ENCODE data around the gene CCL22.

The CCL22 gene

DNA sequence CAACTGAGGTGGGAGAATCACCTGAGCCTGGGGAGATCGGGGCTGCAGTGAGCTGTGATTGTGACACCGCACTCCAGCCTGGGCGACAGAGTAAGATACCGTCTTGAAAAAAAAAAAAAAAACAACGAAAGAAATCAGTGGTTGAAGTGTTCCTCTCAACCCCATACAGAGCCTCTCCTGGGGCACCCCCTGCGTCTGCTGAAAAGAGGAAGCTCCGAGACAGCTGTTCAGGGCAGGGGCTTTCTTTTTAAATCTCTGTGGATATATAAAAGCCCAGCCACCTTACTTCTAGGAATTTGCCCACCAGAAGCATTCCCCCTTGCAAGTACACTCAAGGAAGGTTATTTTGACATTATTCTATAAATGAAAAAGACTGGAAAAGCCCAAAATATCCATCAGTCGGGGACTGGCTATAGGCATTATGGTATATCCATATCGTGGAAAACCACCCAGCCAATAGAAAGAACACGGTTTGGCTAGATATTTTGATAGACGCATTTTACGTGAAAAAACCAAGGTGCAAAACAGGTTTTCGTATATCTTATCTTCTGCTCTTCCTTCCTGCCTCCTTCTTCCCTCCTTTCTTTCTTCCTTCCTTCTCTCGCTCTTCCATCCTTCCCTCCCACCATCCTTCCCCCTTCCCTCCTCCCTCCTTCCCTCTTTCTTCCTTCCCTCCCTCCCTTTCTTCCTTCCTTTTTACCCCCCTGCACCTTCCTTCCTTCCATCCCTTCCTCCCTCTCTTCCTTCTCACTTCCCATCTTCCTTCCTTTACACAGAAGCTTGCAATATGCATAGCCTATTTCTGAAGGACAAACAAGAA is 9.2 kb upstream of the CCL22 start:
- TF ChIP-seq CREB1 (IDR thresholded peaks at IDR 0.05; ENCODE audit: low read depth) = no peak
- TF ChIP-seq, protein P1, sequence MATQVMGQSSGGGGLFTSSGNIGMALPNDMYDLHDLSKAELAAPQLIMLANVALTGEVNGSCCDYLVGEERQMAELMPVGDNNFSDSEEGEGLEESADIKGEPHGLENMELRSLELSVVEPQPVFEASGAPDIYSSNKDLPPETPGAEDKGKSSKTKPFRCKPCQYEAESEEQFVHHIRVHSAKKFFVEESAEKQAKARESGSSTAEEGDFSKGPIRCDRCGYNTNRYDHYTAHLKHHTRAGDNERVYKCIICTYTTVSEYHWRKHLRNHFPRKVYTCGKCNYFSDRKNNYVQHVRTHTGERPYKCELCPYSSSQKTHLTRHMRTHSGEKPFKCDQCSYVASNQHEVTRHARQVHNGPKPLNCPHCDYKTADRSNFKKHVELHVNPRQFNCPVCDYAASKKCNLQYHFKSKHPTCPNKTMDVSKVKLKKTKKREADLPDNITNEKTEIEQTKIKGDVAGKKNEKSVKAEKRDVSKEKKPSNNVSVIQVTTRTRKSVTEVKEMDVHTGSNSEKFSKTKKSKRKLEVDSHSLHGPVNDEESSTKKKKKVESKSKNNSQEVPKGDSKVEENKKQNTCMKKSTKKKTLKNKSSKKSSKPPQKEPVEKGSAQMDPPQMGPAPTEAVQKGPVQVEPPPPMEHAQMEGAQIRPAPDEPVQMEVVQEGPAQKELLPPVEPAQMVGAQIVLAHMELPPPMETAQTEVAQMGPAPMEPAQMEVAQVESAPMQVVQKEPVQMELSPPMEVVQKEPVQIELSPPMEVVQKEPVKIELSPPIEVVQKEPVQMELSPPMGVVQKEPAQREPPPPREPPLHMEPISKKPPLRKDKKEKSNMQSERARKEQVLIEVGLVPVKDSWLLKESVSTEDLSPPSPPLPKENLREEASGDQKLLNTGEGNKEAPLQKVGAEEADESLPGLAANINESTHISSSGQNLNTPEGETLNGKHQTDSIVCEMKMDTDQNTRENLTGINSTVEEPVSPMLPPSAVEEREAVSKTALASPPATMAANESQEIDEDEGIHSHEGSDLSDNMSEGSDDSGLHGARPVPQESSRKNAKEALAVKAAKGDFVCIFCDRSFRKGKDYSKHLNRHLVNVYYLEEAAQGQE (IDR thresholded peaks at IDR 0.05; ENCODE audit: low read depth) = no peak
- no peak for TF ChIP-seq FOXM1 (IDR thresholded peaks at IDR 0.05; ENCODE audit: borderline replicate concordance, low read depth)
- TF ChIP-seq, protein P2, sequence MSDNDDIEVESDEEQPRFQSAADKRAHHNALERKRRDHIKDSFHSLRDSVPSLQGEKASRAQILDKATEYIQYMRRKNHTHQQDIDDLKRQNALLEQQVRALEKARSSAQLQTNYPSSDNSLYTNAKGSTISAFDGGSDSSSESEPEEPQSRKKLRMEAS (IDR thresholded peaks at IDR 0.05) = no peak
- no peak for TF ChIP-seq EGR1 (IDR thresholded peaks at IDR 0.05)
- no peak for TF ChIP-seq TAF1 (IDR thresholded peaks at IDR 0.05; ENCODE audit: low read depth)
- TF ChIP-seq EP300 (IDR thresholded peaks at IDR 0.05; ENCODE audit: borderline replicate concordance) = no peak
- TF ChIP-seq ZBTB7A (IDR thresholded peaks at IDR 0.05; ENCODE audit: low read depth) = no peak
- TF ChIP-seq RAD21 (IDR thresholded peaks at IDR 0.05; ENCODE audit: low read depth) = no peak
- no peak for TF ChIP-seq TEAD4 (IDR thresholded peaks at IDR 0.05)
- TF ChIP-seq NFIC (IDR thresholded peaks at IDR 0.05) = no peak
- TF ChIP-seq CEBPB (IDR thresholded peaks at IDR 0.05) = no peak
- TF ChIP-seq TCF12 (IDR thresholded peaks at IDR 0.05; ENCODE audit: low read depth) = no peak
- TF ChIP-seq, protein P3, sequence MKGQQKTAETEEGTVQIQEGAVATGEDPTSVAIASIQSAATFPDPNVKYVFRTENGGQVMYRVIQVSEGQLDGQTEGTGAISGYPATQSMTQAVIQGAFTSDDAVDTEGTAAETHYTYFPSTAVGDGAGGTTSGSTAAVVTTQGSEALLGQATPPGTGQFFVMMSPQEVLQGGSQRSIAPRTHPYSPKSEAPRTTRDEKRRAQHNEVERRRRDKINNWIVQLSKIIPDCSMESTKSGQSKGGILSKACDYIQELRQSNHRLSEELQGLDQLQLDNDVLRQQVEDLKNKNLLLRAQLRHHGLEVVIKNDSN (IDR thresholded peaks at IDR 0.05) = no peak
- no peak for TF ChIP-seq YY1 (IDR thresholded peaks at IDR 0.05; ENCODE audit: low read depth)

DNA sequence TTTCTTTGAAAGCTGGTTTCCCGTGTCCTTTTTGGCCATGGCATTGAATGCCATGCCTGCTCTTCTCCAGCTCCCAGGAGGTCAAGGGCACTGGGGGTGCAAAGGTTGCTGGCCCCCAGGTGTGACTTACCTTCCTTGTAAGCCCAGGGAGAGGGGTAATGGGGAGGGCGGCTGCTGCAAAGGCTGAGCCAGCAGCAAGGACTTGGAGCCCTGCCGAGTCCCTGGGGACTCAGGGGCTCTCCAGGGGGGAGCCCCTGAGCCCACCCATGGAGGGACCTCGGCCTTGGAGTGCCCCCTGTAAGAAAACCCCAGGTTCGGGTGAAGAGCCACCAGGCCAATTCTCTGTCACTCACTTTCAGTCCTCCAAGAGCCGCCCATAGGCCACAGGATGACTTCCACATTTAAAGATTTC is 5.9 kb upstream of the CCL22 start:
- TF ChIP-seq, protein P2 (IDR thresholded peaks at IDR 0.05) = no peak
- TF ChIP-seq RAD21 (IDR thresholded peaks at IDR 0.05; ENCODE audit: low read depth) = no peak
- no peak for TF ChIP-seq FOXM1 (IDR thresholded peaks at IDR 0.05; ENCODE audit: borderline replicate concordance, low read depth)

DNA sequence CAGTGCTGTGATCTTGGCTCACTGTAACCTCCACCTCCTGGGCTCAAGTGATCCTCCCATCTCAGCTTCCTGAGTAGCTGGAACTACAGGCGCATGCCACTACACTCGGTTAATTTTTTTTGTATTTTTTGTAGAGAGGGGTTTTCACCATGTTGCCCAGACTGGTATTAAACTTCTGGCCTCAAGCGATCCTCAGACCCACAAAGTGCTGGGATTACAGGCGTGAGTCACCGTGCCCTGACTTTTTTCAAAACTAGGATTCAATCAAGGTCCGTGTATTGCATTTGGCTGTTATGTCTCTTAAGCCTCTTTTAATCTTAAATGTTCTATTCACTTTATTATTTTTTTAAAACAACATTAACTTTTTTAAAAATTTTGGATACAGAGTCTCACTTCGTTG is 4.3 kb upstream of the CCL22 start:
- TF ChIP-seq RAD21 (IDR thresholded peaks at IDR 0.05; ENCODE audit: low read depth) = no peak
- no peak for TF ChIP-seq TCF12 (IDR thresholded peaks at IDR 0.05; ENCODE audit: low read depth)
- no peak for TF ChIP-seq TAF1 (IDR thresholded peaks at IDR 0.05; ENCODE audit: low read depth)
- no peak for TF ChIP-seq EGR1 (IDR thresholded peaks at IDR 0.05)
- TF ChIP-seq, protein P3 (IDR thresholded peaks at IDR 0.05) = no peak
- TF ChIP-seq CEBPB (IDR thresholded peaks at IDR 0.05) = no peak

DNA sequence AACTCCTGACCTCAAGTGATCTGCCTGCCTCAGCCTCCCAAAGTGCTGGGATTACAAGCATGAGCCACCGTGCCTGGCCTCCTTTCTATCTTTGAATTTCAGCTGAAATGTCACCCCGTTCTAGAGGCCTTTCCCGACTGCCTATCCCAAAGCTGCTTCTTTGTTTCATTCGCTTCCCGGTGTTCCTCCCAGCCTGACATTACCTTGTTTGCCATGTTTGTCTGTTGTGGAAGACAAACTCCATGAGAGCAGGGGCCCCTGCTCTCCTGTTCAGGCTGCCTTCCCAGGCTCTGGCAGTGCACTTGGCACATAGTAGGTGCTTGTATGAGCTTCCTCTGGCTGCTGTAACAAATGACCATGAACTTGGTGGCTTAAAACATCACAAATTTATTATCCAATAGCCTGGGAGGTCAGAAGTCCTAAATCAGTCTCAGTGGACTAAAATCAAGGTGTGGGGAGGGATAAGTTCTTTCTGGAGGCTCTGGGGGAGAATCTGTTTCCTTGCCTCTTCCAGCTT is 2.6 kb upstream of the CCL22 start:
- TF ChIP-seq YY1 (IDR thresholded peaks at IDR 0.05; ENCODE audit: low read depth) (no peak), FOXM1 (IDR thresholded peaks at IDR 0.05; ENCODE audit: borderline replicate concordance, low read depth) (no peak)
- TF ChIP-seq, protein P3 (IDR thresholded peaks at IDR 0.05) = no peak

DNA sequence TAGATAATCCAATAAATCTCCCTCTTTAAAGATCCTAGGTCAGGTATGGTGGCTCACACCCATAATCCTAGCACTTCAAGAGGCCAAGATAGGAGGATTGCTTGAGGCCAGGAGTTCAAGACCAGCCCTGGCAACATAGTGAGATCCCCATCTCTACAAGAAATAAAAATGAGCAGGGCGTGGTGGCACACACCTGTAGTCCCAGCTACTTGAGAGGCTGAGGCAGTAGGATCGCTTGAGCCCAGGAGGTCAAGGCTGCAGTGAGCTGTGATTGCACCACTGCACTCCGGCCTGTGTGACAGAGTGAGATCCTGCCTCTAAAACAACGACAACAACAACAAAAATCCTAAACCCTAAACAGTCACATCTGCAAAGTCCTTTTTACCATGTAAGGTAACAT is 2.0 kb upstream of the CCL22 start:
- no peak for TF ChIP-seq ZBTB7A (IDR thresholded peaks at IDR 0.05; ENCODE audit: low read depth)
- no peak for TF ChIP-seq CEBPB (IDR thresholded peaks at IDR 0.05)

DNA sequence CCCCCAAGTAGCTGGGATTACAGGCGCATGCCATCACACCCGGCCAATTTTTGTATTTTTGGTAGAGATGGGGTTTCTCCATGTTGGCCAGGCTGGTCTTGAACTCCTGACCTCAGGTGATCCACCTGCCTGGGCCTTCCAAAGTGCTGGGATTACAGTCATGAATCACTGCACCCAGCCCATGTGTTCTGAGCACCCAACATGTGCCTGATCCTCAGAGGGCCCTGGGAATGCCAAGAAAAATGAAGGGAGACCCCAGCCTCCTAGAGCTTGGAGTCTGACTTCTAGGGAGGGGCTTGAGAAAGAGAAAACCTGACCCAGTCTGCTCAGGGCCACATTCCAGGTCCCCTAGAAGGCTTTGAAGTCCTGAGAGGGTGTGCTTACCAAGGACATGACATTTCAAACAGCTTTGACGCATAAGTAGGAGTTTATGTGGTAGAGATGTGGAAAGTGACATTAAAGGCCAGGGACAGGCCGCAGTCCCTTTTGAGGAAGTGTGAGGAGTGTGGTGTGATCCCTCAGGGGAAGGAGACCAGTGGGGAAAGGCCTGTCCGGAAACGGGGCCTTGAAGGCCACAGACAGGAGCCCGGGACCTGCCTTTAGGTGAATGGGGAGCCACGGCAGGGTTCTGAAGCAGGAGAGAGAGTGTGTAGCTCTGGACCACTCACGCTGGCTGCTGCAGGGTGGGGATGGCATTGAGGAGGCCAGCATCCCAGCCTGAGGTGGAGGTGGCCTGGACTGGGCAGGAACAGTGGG is 1.1 kb upstream of the CCL22 start:
- TF ChIP-seq TCF12 (IDR thresholded peaks at IDR 0.05; ENCODE audit: low read depth) = no peak
- no peak for TF ChIP-seq CREB1 (IDR thresholded peaks at IDR 0.05; ENCODE audit: low read depth)
- no peak for TF ChIP-seq EP300 (IDR thresholded peaks at IDR 0.05; ENCODE audit: borderline replicate concordance)
- TF ChIP-seq, protein P3 (IDR thresholded peaks at IDR 0.05) = no peak
- TF ChIP-seq ZBTB7A (IDR thresholded peaks at IDR 0.05; ENCODE audit: low read depth) = no peak
- no peak for TF ChIP-seq RAD21 (IDR thresholded peaks at IDR 0.05; ENCODE audit: low read depth)
- TF ChIP-seq YY1 (IDR thresholded peaks at IDR 0.05; ENCODE audit: low read depth) = no peak
- TF ChIP-seq NFIC (IDR thresholded peaks at IDR 0.05) = no peak

DNA sequence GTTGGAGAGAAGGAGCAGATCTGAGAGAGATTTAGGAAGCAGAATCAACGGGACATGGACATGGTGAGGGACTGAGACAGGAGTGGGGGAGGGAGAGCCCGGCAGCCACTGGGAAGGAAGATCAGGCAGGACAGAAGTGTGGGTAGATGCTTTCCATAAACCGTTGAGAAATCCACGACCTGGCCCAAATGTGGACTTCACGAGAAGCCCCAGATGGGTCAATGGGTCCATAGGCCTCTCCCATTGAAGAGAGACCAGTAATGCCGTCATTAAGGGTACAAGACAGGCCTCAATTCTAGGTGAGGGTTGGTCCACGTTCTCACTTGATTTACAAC is 530 bp upstream of the CCL22 start:
- TF ChIP-seq TEAD4 (IDR thresholded peaks at IDR 0.05) = no peak
- TF ChIP-seq, protein P3 (IDR thresholded peaks at IDR 0.05) = no peak
- TF ChIP-seq FOXM1 (IDR thresholded peaks at IDR 0.05; ENCODE audit: borderline replicate concordance, low read depth) = no peak
- TF ChIP-seq ZBTB7A (IDR thresholded peaks at IDR 0.05; ENCODE audit: low read depth) = no peak
- TF ChIP-seq TAF1 (IDR thresholded peaks at IDR 0.05; ENCODE audit: low read depth) = no peak
- TF ChIP-seq, protein P2 (IDR thresholded peaks at IDR 0.05) = no peak
- TF ChIP-seq CREB1 (IDR thresholded peaks at IDR 0.05; ENCODE audit: low read depth) = no peak
- no peak for TF ChIP-seq NFIC (IDR thresholded peaks at IDR 0.05)
- no peak for TF ChIP-seq CEBPB (IDR thresholded peaks at IDR 0.05)
- no peak for TF ChIP-seq RAD21 (IDR thresholded peaks at IDR 0.05; ENCODE audit: low read depth)
- no peak for TF ChIP-seq EP300 (IDR thresholded peaks at IDR 0.05; ENCODE audit: borderline replicate concordance)
- TF ChIP-seq TCF12 (IDR thresholded peaks at IDR 0.05; ENCODE audit: low read depth) = no peak
- TF ChIP-seq YY1 (IDR thresholded peaks at IDR 0.05; ENCODE audit: low read depth) = no peak
- TF ChIP-seq, protein P1 (IDR thresholded peaks at IDR 0.05; ENCODE audit: low read depth) = no peak
- no peak for TF ChIP-seq EGR1 (IDR thresholded peaks at IDR 0.05)

Measured in Ishikawa (cell line).